Bronchial epithelial cell (primary cell): ENCODE results near the gene SSPN. TPM values are rescaled to one million over a fixed set of nuclear protein-coding genes. Genes with fewer than 3 reads are reported as not detected.

Experiments
- DNase-seq: peaks from one replicate; pipeline ENCODE4 v3.0.0-alpha.2; 2010; ENCODE audit warnings: low read depth
- FAIRE-seq: peaks from 2 replicates; lab custom pipeline; 2011; peaks lifted over from hg19 to GRCh38; lab: Jason Lieb, UNC
- H3K27me3 ChIP-seq: 2 replicates; pipeline ENCODE4 v1.5.1; 2011; ENCODE audit warnings: low read length; ENCODE audit not compliant: control insufficient read depth, insufficient read depth
- H3K36me3 ChIP-seq: 2 replicates; pipeline ENCODE4 v1.5.1; 2011; ENCODE audit warnings: low read length; ENCODE audit not compliant: control insufficient read depth, insufficient read depth
- H3K4me3 ChIP-seq: 2 replicates; pipeline ENCODE4 v1.5.1; 2011; ENCODE audit warnings: mild to moderate bottlenecking, low read depth, low read length, control low read depth
- total RNA-seq: library from RNA; depleted of rRNA; stranded (reverse); fragments of >200 nt; gene quantifications from 2 replicates; pipeline ENCODE4 v1.2.1, GENCODE V29; 2014
- TF ChIP-seq, protein P1 (sequence below): IDR thresholded peaks from 2 replicates; pipeline ENCODE4 v1.5.1; 2011; ENCODE audit warnings: mild to moderate bottlenecking, moderate library complexity, low read length, control low read depth, inconsistent platforms; ENCODE audit not compliant: insufficient read depth, severe bottlenecking

Gene SSPN
- total RNA-seq, 1 donor from 2014 or later: 0.26 TPM

GRCh38 chr12:26278666-26279065 lies 83.3 kb downstream of the SSPN start:
- Histone ChIP-seq H3K4me3 (no peak overlapping the region), H3K27me3 (no peaks in the 10 kb centered on the region), H3K36me3 (no peaks in the 10 kb centered on the region)
- DNase-seq: no peak
- TF ChIP-seq, protein P1, sequence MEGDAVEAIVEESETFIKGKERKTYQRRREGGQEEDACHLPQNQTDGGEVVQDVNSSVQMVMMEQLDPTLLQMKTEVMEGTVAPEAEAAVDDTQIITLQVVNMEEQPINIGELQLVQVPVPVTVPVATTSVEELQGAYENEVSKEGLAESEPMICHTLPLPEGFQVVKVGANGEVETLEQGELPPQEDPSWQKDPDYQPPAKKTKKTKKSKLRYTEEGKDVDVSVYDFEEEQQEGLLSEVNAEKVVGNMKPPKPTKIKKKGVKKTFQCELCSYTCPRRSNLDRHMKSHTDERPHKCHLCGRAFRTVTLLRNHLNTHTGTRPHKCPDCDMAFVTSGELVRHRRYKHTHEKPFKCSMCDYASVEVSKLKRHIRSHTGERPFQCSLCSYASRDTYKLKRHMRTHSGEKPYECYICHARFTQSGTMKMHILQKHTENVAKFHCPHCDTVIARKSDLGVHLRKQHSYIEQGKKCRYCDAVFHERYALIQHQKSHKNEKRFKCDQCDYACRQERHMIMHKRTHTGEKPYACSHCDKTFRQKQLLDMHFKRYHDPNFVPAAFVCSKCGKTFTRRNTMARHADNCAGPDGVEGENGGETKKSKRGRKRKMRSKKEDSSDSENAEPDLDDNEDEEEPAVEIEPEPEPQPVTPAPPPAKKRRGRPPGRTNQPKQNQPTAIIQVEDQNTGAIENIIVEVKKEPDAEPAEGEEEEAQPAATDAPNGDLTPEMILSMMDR: no peak
- no peak for FAIRE-seq

DNA sequence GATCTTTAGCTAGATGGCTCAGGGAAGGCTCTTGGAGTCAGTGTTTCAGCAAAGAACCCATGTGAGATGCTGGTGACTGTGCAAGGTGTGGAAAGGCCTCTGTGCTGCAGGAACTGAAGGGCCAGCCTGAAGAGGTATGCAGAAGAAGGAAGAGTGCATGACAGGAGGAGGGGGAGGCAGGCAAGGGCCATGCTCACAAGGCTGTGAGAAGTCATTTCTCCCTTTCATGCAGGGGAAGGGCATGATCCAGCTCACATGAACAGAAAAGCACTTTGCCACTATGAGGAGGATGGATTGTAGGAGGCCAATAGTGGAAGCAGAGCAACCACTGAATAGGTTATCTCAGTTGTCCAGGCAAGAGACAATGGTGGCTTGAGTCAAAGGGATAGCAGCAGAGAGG lies 83.7 kb downstream of the SSPN start:
- DNase-seq: no peak
- FAIRE-seq: no peak
- TF ChIP-seq, protein P1: no peak
- H3K36me3 ChIP-seq: no peaks in the 10 kb centered on the region
- no peak overlapping the region for H3K4me3 ChIP-seq
- no peaks in the 10 kb centered on the region for H3K27me3 ChIP-seq

DNA sequence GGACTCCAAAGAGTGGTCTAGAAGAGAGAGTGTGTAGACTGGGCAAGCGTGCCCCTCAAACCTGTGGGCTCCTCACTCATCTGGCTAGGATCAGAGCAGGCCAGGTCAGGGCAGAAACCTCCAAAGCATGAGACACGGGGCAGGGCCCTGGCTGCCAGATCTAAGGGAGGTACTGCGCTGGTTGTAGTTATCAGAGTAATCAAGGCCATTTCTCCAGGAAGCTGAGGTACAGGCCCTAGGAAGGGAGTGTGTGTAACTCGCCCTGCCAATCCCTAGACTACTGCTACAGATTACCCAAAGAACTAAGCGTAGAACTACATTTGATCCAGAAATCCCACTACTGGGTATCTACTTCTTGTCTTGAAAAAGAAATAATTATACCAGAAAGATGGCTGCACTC lies 84.5 kb downstream of the SSPN start:
- Histone ChIP-seq H3K36me3 (no peaks in the 10 kb centered on the region), H3K27me3 (no peaks in the 10 kb centered on the region), H3K4me3 (no peak overlapping the region)
- FAIRE-seq (no peak), DNase-seq (no peak)
- TF ChIP-seq, protein P1: no peak

- no peak overlapping the region for H3K4me3 ChIP-seq
- TF ChIP-seq, protein P1: no peak
- FAIRE-seq: no peak
Observed at GRCh38 chr12:26280869-26281268, 85.5 kb downstream of the SSPN start.

GRCh38 chr12:26281320-26281719 lies 85.9 kb downstream of the SSPN start:
- Histone ChIP-seq H3K27me3 (no peaks in the 10 kb centered on the region), H3K4me3 (no peak overlapping the region), H3K36me3 (no peaks in the 10 kb centered on the region)
- FAIRE-seq (peak; percentile 70), DNase-seq (no peak)
- TF ChIP-seq, protein P1: no peak

More at GRCh38 chr12:26280869-26281268, 85.5 kb downstream of the SSPN start:
- Histone ChIP-seq H3K36me3 (no peaks in the 10 kb centered on the region), H3K27me3 (no peaks in the 10 kb centered on the region)
- no peak for DNase-seq

DNA sequence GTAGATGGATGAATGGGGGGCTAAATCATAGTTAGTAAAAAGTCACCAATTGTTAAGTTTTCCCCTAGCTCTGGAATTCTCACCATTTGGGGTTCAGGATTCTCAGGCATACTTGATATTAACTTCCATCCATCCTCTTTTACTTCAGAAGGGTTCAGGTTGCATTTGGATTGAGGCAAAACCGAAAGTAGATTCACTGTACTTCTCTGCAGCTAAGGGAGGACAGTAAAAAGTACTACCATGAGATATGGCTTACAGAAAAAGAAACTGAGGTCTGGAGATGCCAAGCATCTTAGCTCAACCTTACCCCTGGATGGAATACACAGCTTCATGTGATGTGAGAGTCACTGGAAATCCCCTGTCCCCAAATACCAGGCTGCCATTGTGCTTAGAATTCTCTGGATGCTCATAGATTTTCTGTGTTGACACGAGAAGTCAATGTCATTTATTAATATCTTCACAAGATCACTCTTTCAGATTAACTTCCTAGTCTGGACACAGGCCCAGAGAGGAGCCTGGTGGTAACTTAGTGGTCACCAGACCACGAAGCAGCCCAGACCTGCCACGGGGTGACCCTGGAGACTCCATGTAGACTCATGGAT lies 87.1 kb downstream of the SSPN start:
- Histone ChIP-seq H3K36me3 (no peaks in the 10 kb centered on the region), H3K4me3 (no peak overlapping the region), H3K27me3 (no peaks in the 10 kb centered on the region)
- DNase-seq (no peak), FAIRE-seq (no peak)
- TF ChIP-seq, protein P1: no peak
